Natural killer cell treated with Interleukin-12 subunit alpha and Interleukin-12 subunit beta and Interleukin-15 and Interleukin-18, amount 100 ng/mL, for 72 hours (primary cell): ENCODE results near the gene TGFB2. TPM values are rescaled to one million over a fixed set of nuclear protein-coding genes. Genes with fewer than 3 reads are reported as not detected.

ENCODE experiments used
- ATAC-seq, 2 donors: fragments of 150-1000 bp; cut with Tn5 transposase in 1 of 2; sonication (Bioruptor Pico), chemical (Tn5 transposase) in 1 of 2; 2 replicates each; pipeline ENCODE4 v1.10.0; 2021
- DNase-seq: peaks from one replicate; pipeline ENCODE4 v3.0.0; 2022; ENCODE audit warnings: low spot score
- H3K27ac Mint-ChIP-seq, 2 donors: 1 replicate in 1 of 2; 2 replicates in 1 of 2; pipeline ENCODE4 v1.8.0; 2022; ENCODE audit warnings: mixed read lengths in 2 of 2, mild to moderate bottlenecking in 1 of 2, moderate library complexity in 1 of 2
- H3K27me3 Mint-ChIP-seq, 2 donors: 1 replicate in 1 of 2; 2 replicates in 1 of 2; pipeline ENCODE4 v1.8.0; 2022; ENCODE audit warnings: mixed read lengths in 2 of 2
- H3K36me3 Mint-ChIP-seq: one replicate; pipeline ENCODE4 v1.8.0; 2022; ENCODE audit warnings: mixed read lengths
- H3K4me1 Mint-ChIP-seq, 2 donors: 1 replicate in 1 of 2; 2 replicates in 1 of 2; pipeline ENCODE4 v1.8.0; 2022; ENCODE audit warnings: low read depth in 2 of 2, mixed read lengths in 2 of 2, mild to moderate bottlenecking in 1 of 2
- H3K4me3 Mint-ChIP-seq: one replicate; pipeline ENCODE4 v1.8.0; 2022; ENCODE audit warnings: mixed read lengths
- H3K9me3 Mint-ChIP-seq: 2 replicates; pipeline ENCODE4 v1.8.0; 2022; ENCODE audit warnings: mixed read lengths
- total RNA-seq, 2 donors: library from RNA; stranded (reverse); gene quantifications; one replicate each; pipeline ENCODE4 v1.2.3, GENCODE V29; 2022

Gene TGFB2
- total RNA-seq, 2 donors from 2014 or later: 0.11 TPM; not detected in 1

- no peaks in the 10 kb centered on the region for H3K36me3 Mint-ChIP-seq
- no peak overlapping the region for H3K27ac Mint-ChIP-seq
- ATAC-seq: no peak
- no peak overlapping the region for H3K4me3 Mint-ChIP-seq
- H3K27me3 Mint-ChIP-seq: no peaks in the 10 kb centered on the region
- no peaks in the 10 kb centered on the region for H3K4me1 Mint-ChIP-seq
- DNase-seq: no peak
- H3K9me3 Mint-ChIP-seq: no peaks in the 10 kb centered on the region
These were observed 94.6 kb downstream of the TGFB2 start for GRCh38 chr1:218439541-218440295.

GRCh38 chr1:218443255-218443654 is 98.1 kb downstream of the TGFB2 start:
- DNase-seq (no peak), ATAC-seq (no peak)
- Mint-ChIP-seq H3K4me3 (no peak overlapping the region), H3K9me3 (peaks cover 6% of the 10 kb centered on the region), H3K4me1 (no peaks in the 10 kb centered on the region), H3K27me3 (no peaks in the 10 kb centered on the region), H3K36me3 (no peaks in the 10 kb centered on the region), H3K27ac (no peak overlapping the region)

- Mint-ChIP-seq H3K4me3 (no peak overlapping the region), H3K36me3 (no peaks in the 10 kb centered on the region), H3K27ac (no peak overlapping the region), H3K4me1 (no peaks in the 10 kb centered on the region), H3K27me3 (no peaks in the 10 kb centered on the region), H3K9me3 (peaks cover 6% of the 10 kb centered on the region)
- DNase-seq: no peak
- ATAC-seq: no peak
These were observed 99.0 kb downstream of the TGFB2 start for GRCh38 chr1:218444173-218444572.

- Mint-ChIP-seq H3K27me3 (no peaks in the 10 kb centered on the region), H3K9me3 (peaks cover 6% of the 10 kb centered on the region), H3K27ac (no peak overlapping the region), H3K4me1 (no peaks in the 10 kb centered on the region), H3K4me3 (no peak overlapping the region), H3K36me3 (no peaks in the 10 kb centered on the region)
- ATAC-seq (no peak), DNase-seq (no peak)
These were observed 99.5 kb downstream of the TGFB2 start for GRCh38 chr1:218444588-218444987.

- Mint-ChIP-seq H3K36me3 (no peaks in the 10 kb centered on the region), H3K4me3 (no peak overlapping the region), H3K27ac (no peak overlapping the region), H3K4me1 (no peaks in the 10 kb centered on the region), H3K9me3 (peaks cover 6% of the 10 kb centered on the region), H3K27me3 (no peaks in the 10 kb centered on the region)
- DNase-seq (no peak), ATAC-seq (no peak)
These were observed 102.0 kb downstream of the TGFB2 start for GRCh38 chr1:218447010-218447689.

GRCh38 chr1:218451415-218451814 is 106.3 kb downstream of the TGFB2 start:
- Mint-ChIP-seq H3K9me3 (peaks cover 6% of the 10 kb centered on the region), H3K27ac (no peak overlapping the region), H3K4me3 (no peak overlapping the region), H3K4me1 (no peaks in the 10 kb centered on the region), H3K27me3 (no peaks in the 10 kb centered on the region), H3K36me3 (no peaks in the 10 kb centered on the region)
- ATAC-seq (no peak), DNase-seq (no peak)

- Mint-ChIP-seq H3K9me3 (peaks cover 3% of the 10 kb centered on the region), H3K27me3 (no peaks in the 10 kb centered on the region), H3K36me3 (no peaks in the 10 kb centered on the region), H3K27ac (no peak overlapping the region), H3K4me3 (no peak overlapping the region), H3K4me1 (no peaks in the 10 kb centered on the region)
- no peak for ATAC-seq
- no peak for DNase-seq
These were observed 109.7 kb downstream of the TGFB2 start for GRCh38 chr1:218454700-218455282.

GRCh38 chr1:218456444-218456843 is 111.3 kb downstream of the TGFB2 start:
- DNase-seq: no peak

GRCh38 chr1:218459450-218459849 is 114.3 kb downstream of the TGFB2 start:
- DNase-seq (no peak), ATAC-seq (no peak)
- H3K9me3 Mint-ChIP-seq: peaks cover 3% of the 10 kb centered on the region
- no peak overlapping the region for H3K27ac Mint-ChIP-seq
- no peak overlapping the region for H3K4me3 Mint-ChIP-seq
- no peaks in the 10 kb centered on the region for H3K36me3 Mint-ChIP-seq
- no peaks in the 10 kb centered on the region for H3K4me1 Mint-ChIP-seq
- H3K27me3 Mint-ChIP-seq: no peaks in the 10 kb centered on the region

More at GRCh38 chr1:218456444-218456843, 111.3 kb downstream of the TGFB2 start:
- peaks cover 3% of the 10 kb centered on the region for H3K9me3 Mint-ChIP-seq
- H3K27ac Mint-ChIP-seq: no peak overlapping the region
- H3K27me3 Mint-ChIP-seq: no peaks in the 10 kb centered on the region
- no peak for ATAC-seq
- H3K4me3 Mint-ChIP-seq: no peak overlapping the region
- no peaks in the 10 kb centered on the region for H3K4me1 Mint-ChIP-seq
- no peaks in the 10 kb centered on the region for H3K36me3 Mint-ChIP-seq

- H3K27ac Mint-ChIP-seq: no peak overlapping the region
- ATAC-seq (no peak), DNase-seq (no peak)
- H3K36me3 Mint-ChIP-seq: no peaks in the 10 kb centered on the region
- no peaks in the 10 kb centered on the region for H3K27me3 Mint-ChIP-seq
- no peak overlapping the region for H3K4me3 Mint-ChIP-seq
- no peaks in the 10 kb centered on the region for H3K4me1 Mint-ChIP-seq
- H3K9me3 Mint-ChIP-seq: peaks cover 3% of the 10 kb centered on the region
These were observed 115.0 kb downstream of the TGFB2 start for GRCh38 chr1:218459878-218460711.

- H3K4me3 Mint-ChIP-seq: no peak overlapping the region
- no peak for DNase-seq
- H3K4me1 Mint-ChIP-seq: no peaks in the 10 kb centered on the region
- ATAC-seq: no peak
- peaks cover 3% of the 10 kb centered on the region for H3K9me3 Mint-ChIP-seq
- no peak overlapping the region for H3K27ac Mint-ChIP-seq
- H3K36me3 Mint-ChIP-seq: no peaks in the 10 kb centered on the region
- H3K27me3 Mint-ChIP-seq: no peaks in the 10 kb centered on the region
These were observed 116.2 kb downstream of the TGFB2 start for GRCh38 chr1:218461351-218461750.

GRCh38 chr1:218462116-218462515 is 117.0 kb downstream of the TGFB2 start:
- no peak for DNase-seq
- no peak overlapping the region for H3K4me3 Mint-ChIP-seq
- H3K36me3 Mint-ChIP-seq: no peaks in the 10 kb centered on the region
- no peak overlapping the region for H3K27ac Mint-ChIP-seq
- H3K4me1 Mint-ChIP-seq: no peaks in the 10 kb centered on the region
- ATAC-seq: no peak
- peaks cover 3% of the 10 kb centered on the region for H3K9me3 Mint-ChIP-seq
- H3K27me3 Mint-ChIP-seq: no peaks in the 10 kb centered on the region

GRCh38 chr1:218462587-218462986 is 117.5 kb downstream of the TGFB2 start:
- no peak overlapping the region for H3K4me3 Mint-ChIP-seq
- H3K36me3 Mint-ChIP-seq: no peaks in the 10 kb centered on the region
- H3K4me1 Mint-ChIP-seq: no peaks in the 10 kb centered on the region
- ATAC-seq (no peak), DNase-seq (no peak)
- no peak overlapping the region for H3K27ac Mint-ChIP-seq
- H3K27me3 Mint-ChIP-seq: no peaks in the 10 kb centered on the region
- H3K9me3 Mint-ChIP-seq: peaks cover 3% of the 10 kb centered on the region
